ENCODE data around the gene LRRC10B.
A peak's percentile ranks its signal among the peaks of the same experiment; 100 is the strongest.

LRRC10B gene

DNA sequence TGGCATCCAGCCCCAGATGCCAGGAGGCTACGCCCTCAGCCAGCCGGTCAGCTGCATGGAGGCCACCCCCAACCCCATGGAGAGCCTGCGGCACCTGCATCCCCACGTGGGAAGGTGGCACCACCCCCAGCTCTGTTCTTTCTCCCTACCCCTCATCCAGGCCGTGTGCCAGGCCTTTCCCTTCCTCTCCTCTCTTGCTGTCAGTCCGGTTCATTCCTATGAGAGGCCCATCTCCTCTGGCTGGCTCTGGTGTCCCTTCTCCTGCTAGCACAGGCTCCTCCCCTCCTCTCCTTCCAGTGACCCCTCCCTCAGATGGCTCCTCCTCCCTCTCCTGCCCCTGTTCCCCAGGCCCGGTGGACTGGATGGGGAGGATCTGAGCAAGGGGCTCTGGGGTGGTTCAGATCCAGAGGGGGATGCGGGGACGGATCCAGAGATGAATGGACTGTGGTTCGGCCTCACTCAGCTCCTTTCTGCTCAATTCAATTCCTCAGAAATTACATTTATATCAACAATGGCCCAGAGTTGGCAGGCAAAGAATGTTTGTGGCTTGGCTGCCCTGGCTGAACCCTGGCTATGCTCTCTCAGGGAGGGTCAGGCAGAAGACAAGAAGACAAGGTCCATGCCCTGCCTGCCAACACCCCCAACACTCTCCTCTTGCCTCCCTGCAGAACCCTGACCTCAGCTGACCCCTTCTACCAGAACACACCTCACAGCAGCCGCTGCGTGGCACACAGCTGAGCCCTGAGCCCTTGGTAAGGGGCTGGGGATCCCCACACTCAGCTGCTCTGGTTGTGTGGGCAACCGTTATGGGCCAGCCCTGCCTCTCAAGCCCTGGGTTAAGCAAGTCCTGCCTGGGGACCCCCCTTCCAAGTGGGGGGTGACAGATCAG, 18.5 kb upstream of the LRRC10B start:
- Histone ChIP-seq H3K9me3 (ENCODE audit: control insufficient read depth, low read length) (no peaks in the 10 kb centered on the region), H3K79me2 (no peaks in the 10 kb centered on the region), H3K36me3 (ENCODE audit: control insufficient read depth, insufficient read depth, low read length) (no peaks in the 10 kb centered on the region), H2AFZ (peak overlapping the region; percentile 56), H3K27ac (peak overlapping the region; percentile 99), H3K4me2 (ENCODE audit: low read length) (peak overlapping the region; percentile 75), H3K27me3 (ENCODE audit: control insufficient read depth, insufficient read depth, low read length) (no peaks in the 10 kb centered on the region), H3K4me1 (peaks cover 25% of the 10 kb centered on the region), H3K9ac (no peak overlapping the region), H3K4me3 (ENCODE audit: low read depth, low read length) (peak overlapping the region; percentile 8)
- TF ChIP-seq, protein P1, sequence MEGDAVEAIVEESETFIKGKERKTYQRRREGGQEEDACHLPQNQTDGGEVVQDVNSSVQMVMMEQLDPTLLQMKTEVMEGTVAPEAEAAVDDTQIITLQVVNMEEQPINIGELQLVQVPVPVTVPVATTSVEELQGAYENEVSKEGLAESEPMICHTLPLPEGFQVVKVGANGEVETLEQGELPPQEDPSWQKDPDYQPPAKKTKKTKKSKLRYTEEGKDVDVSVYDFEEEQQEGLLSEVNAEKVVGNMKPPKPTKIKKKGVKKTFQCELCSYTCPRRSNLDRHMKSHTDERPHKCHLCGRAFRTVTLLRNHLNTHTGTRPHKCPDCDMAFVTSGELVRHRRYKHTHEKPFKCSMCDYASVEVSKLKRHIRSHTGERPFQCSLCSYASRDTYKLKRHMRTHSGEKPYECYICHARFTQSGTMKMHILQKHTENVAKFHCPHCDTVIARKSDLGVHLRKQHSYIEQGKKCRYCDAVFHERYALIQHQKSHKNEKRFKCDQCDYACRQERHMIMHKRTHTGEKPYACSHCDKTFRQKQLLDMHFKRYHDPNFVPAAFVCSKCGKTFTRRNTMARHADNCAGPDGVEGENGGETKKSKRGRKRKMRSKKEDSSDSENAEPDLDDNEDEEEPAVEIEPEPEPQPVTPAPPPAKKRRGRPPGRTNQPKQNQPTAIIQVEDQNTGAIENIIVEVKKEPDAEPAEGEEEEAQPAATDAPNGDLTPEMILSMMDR (IDR thresholded peaks at IDR 0.05) = no peak

GRCh38 chr11:61491736-61492395, 16.7 kb upstream of the LRRC10B start:
- Histone ChIP-seq H3K36me3 (ENCODE audit: control insufficient read depth, insufficient read depth, low read length) (no peaks in the 10 kb centered on the region), H3K79me2 (no peaks in the 10 kb centered on the region), H3K9ac (no peak overlapping the region), H3K9me3 (ENCODE audit: control insufficient read depth, low read length) (no peaks in the 10 kb centered on the region), H3K27ac (no peak overlapping the region), H3K4me2 (ENCODE audit: low read length) (no peak overlapping the region), H3K27me3 (ENCODE audit: control insufficient read depth, insufficient read depth, low read length) (no peaks in the 10 kb centered on the region), H2AFZ (no peak overlapping the region), H3K4me1 (peaks cover 31% of the 10 kb centered on the region), H3K4me3 (ENCODE audit: low read depth, low read length) (no peak overlapping the region)
- TF ChIP-seq, protein P1 (IDR thresholded peaks at IDR 0.05) = no peak

DNA sequence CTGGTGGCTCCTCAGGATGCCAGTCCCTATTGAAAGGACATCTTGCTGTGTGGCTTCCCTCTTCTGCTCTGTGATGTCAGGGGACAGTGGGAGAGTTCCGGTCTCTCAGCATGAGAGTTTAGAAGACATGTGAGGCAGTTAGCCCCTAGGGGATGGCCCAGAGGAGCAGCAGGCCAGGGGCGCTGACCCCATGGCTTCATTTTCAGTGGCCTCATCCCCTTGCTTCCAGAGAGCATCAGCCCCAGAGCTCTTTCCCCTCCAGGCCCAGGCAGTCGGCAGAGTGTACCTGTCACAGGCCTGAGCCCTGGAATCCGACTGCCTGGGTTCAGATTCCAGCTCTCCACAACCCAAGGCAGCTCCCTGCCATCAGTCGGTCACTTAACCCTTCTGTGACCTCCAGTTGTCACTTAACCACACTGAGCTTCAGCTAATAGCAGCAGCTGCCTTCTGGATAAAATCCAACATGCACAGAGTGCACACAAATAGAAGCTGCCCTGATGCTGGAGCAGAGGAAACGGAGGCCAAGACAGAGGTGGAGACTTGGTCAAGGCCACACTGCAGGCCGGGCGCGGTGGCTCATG, 14.1 kb upstream of the LRRC10B start:
- Histone ChIP-seq H3K4me2 (ENCODE audit: low read length) (no peak overlapping the region), H3K79me2 (no peaks in the 10 kb centered on the region), H3K27me3 (ENCODE audit: control insufficient read depth, insufficient read depth, low read length) (no peaks in the 10 kb centered on the region), H3K36me3 (ENCODE audit: control insufficient read depth, insufficient read depth, low read length) (no peaks in the 10 kb centered on the region), H3K4me3 (ENCODE audit: low read depth, low read length) (no peak overlapping the region), H3K9ac (no peak overlapping the region), H2AFZ (no peak overlapping the region), H3K4me1 (peaks cover 22% of the 10 kb centered on the region), H3K9me3 (ENCODE audit: control insufficient read depth, low read length) (no peaks in the 10 kb centered on the region), H3K27ac (peak overlapping the region; percentile 57)
- TF ChIP-seq, protein P1 (IDR thresholded peaks at IDR 0.05) = no peak

- no peak overlapping the region for H3K9ac ChIP-seq
- TF ChIP-seq, protein P1 (IDR thresholded peaks at IDR 0.05) = no peak
Measured at GRCh38 chr11:61495801-61496601, 12.5 kb upstream of the LRRC10B start.

More at GRCh38 chr11:61495801-61496601, 12.5 kb upstream of the LRRC10B start:
- Histone ChIP-seq H3K9me3 (ENCODE audit: control insufficient read depth, low read length) (no peaks in the 10 kb centered on the region), H3K4me2 (ENCODE audit: low read length) (no peak overlapping the region), H3K4me1 (peaks cover 10% of the 10 kb centered on the region), H3K79me2 (no peaks in the 10 kb centered on the region), H3K4me3 (ENCODE audit: low read depth, low read length) (no peak overlapping the region), H2AFZ (peak overlapping the region; percentile 38), H3K27me3 (ENCODE audit: control insufficient read depth, insufficient read depth, low read length) (no peaks in the 10 kb centered on the region), H3K27ac (no peak overlapping the region), H3K36me3 (ENCODE audit: control insufficient read depth, insufficient read depth, low read length) (no peaks in the 10 kb centered on the region)

Measured in parathyroid adenoma (tissue), 2 donors.